Dermis blood vessel endothelial cell (primary cell): ENCODE results near the gene CSTF2. TPM values are rescaled to one million over a fixed set of nuclear protein-coding genes. Genes with fewer than 3 reads are reported as not detected.

ENCODE experiments used
- DNase-seq: peaks from one replicate; pipeline ENCODE4 v3.0.0; 2010
- total RNA-seq: library from RNA; depleted of rRNA; stranded (reverse); fragments of >200 nt; gene quantifications from 2 replicates; pipeline ENCODE4 v1.2.3, GENCODE V29; 2014

Gene CSTF2
- total RNA-seq, 1 donor from 2014 or later, result 17.5 TPM

DNA sequence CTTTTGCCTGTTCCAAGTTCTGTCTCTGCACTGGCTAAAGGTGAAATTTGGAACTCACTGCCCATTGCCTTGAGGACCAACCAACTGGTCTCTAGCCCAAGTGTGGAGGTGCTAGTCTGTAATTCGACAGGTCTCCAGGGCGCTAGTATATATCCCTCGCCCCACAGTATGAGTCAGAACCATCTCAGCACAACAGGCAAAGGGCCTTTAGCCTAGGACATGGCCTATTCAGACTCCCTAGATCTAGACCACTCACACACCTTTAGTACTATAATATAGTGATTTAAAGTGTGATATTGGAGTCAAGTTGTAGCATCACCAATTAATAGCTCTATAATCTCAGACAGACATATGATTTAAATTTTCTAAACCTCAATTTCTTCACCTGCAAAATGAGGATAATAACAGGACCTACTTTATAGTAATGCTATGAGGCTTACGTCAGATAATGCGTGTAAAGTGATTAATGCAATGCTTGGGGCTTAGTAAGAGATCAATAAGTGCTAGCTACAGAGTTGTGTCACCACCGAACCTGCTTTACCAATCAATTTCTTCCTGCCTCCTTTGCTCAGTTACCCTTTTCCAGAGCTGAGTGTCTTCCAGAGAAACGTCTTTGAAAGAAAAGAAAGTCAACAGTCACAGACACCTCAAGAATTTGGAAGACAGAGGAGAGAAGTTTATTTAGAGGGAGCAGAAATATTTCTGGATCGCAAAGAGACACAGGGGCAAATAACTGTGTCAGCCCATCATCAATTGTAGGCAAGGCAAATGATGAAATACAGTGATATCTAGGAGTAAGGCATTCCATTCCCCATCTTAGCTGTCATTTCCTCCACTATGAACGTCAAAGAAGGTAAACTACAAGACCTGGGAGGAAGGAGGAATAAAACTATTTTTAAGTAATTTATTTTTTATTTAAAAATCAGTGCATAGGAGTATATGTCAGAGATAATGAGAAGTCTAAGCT lies 51.7 kb downstream of the CSTF2 start:
- DNase-seq, result no peak

DNA sequence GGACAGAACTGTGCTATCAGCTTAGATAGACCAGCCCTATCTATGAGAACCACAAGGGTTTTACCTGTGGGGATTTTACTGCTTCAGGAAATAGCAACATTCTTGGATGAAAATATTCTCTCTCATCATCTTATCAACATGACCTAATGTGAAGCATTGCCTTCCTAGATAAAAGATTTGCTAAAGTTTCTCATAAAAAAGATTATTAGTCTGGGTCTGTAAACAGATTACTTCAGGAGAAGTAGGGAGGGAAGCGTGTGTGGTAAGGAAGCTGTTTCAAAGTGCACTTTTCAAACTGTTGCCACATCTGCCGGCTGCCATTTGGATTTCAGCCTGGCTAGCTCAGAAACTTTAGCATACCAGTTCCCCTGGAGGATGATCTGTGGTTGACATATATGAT lies 54.1 kb downstream of the CSTF2 start, which contains the start of gene NOX1:
NOX1 (minus strand) TSS at position 35 of the 400 bp plus-strand sequence. CDS start 220 bp downstream, outside the sequence.
- DNase-seq, result no peak

DNA sequence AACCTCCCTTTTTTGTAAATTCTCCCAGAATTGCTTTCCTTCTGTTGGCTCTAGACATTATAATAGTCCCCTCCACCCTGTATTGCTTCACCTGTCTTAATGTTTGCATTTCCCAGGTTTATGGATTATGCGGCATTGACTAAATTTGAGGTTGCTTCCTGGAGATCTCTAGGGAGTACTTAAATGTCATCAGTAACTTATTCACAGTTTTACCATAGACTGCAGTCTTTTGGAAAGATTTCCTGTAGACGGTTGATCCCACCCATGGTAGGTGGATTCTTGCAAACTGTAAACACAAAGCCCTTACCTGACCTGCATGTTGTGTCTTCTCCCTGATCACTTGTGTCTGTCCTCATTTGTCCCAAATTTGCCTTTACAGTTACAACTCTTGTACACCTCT lies 60.2 kb downstream of the CSTF2 start:
- no peak for DNase-seq

DNA sequence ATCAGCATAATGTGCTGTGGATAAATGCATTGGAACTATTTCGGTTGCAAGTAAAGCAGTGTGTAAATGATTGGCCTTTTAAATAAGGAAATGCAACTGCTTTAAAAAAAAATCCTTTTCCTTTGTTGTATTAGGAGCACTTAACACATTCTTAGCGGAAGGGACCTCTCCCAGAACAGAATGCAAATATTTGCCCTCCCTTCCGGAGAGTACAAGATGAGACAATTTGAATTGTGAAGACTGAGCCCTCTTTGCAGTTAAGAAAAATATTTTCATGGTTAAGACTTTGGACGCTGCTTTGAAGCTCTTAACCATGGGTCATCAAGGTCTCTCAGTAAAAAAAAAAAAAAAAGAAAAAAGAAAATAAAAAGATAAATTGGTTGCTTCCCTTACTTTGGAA lies 63.5 kb downstream of the CSTF2 start:
- peak; percentile 60 for DNase-seq

Other genes starting within 250 kb of the CSTF2 start
- 0.05 TPM in 1 of 2 replicates, not detected in the other for gene TNMD, start 235.5 kb upstream of the CSTF2 start, total RNA-seq
- 56.4 and 79.0 TPM in 2 replicates for gene TSPAN6, start 183.6 kb upstream of the CSTF2 start, total RNA-seq
- 21.8 and 22.0 TPM in 2 replicates for gene SRPX2, start 176.2 kb upstream of the CSTF2 start, total RNA-seq
- gene SYTL4, start 88.3 kb upstream of the CSTF2 start, total RNA-seq, result 31.7 and 52.4 TPM in 2 replicates
- gene NOX1, start 54.0 kb downstream of the CSTF2 start, total RNA-seq, result not detected in 2 replicates
- gene XKRX, start 108.5 kb downstream of the CSTF2 start, total RNA-seq, result 0.05 and 0.17 TPM in 2 replicates
- not detected in 2 replicates for gene ARL13A, start 149.3 kb downstream of the CSTF2 start, total RNA-seq
- gene TRMT2B, start 231.7 kb downstream of the CSTF2 start, total RNA-seq, result 19.1 and 25.3 TPM in 2 replicates